GM12875 (cell line): ENCODE measurements around the gene TEP1.

Experiments used
- H3K4me3 ChIP-seq: one replicate; pipeline ENCODE4 v1.5.1; 2011; ENCODE audit warnings: low read depth, low read length, control low read depth
- TF ChIP-seq, protein P1 (sequence below): IDR thresholded peaks from 2 replicates; pipeline ENCODE4 v1.5.1; 2011; ENCODE audit warnings: low read depth, mild to moderate bottlenecking, control low read depth, inconsistent platforms, low read length, moderate library complexity, borderline replicate concordance; ENCODE audit not compliant: insufficient read depth

Gene TEP1

DNA sequence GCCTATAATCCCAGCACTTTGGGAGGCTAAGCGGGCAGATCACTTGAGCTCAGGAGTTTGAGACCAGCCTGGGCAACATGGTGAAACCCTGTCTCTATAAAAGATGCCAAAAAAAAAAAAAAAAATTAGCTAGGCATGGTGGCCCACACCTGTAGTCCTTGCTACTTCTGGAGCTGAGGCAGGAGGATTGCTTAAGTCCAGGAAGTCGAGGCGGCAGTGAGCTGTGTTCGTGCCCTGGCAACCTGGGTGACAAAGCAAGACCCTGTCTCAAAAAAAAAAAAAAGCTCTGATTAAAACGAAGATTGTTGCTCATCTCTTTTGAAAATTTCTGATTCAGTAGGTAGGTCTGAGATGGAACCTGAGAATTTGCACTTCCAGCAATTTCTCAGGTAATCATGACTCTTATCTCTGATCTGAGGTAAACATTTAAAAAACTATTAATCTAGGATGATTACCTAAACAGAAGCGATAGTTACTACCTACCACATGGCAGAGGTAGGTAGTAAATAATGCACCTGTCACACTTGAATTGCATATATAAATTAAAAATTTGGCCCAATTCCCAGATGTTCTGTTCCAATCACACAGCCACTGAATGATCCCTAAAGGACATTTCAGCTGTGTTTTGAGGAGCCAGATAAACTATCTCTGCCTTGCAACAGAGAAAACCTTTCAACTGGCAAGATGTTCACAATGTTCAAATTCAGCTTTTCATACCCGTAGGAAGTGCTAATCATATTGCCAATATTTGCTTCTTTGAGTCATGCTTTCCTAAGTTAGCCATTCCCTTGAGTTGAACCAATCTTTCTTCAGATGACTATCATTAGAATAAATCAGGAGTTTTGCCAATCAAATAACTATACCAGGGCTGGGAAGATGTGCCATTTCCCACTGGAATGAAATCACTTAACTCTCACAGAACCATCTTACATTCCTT, 4.2 kb upstream of the TEP1 start:
- no peak overlapping the region for H3K4me3 ChIP-seq
- TF ChIP-seq, protein P1, sequence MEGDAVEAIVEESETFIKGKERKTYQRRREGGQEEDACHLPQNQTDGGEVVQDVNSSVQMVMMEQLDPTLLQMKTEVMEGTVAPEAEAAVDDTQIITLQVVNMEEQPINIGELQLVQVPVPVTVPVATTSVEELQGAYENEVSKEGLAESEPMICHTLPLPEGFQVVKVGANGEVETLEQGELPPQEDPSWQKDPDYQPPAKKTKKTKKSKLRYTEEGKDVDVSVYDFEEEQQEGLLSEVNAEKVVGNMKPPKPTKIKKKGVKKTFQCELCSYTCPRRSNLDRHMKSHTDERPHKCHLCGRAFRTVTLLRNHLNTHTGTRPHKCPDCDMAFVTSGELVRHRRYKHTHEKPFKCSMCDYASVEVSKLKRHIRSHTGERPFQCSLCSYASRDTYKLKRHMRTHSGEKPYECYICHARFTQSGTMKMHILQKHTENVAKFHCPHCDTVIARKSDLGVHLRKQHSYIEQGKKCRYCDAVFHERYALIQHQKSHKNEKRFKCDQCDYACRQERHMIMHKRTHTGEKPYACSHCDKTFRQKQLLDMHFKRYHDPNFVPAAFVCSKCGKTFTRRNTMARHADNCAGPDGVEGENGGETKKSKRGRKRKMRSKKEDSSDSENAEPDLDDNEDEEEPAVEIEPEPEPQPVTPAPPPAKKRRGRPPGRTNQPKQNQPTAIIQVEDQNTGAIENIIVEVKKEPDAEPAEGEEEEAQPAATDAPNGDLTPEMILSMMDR: no peak

DNA sequence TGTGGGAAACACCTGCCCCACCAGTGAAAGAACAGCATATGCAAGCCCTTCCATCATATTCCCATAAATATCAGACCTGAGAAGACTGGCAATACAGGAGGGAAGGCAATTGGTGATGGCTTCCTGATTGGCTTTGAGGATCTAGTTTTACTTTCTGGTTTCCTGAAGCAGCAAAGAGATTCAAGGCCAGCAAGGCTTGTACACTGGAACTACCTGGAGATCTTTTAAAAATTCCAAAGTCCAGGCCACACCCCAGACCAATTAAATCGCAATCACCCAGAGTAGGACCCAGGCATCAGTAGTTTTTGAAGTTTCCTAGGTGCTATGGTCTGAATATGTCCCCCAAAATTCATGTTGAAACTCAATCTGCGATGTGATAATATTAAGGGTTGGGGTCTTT, 2.9 kb upstream of the TEP1 start:
- TF ChIP-seq, protein P1: no peak
- no peak overlapping the region for H3K4me3 ChIP-seq

GRCh38 chr14:20415782-20416206, 2.5 kb upstream of the TEP1 start:
- TF ChIP-seq, protein P1: peak; percentile 43; the same call in 1 of the 2 replicates
- no peak overlapping the region for H3K4me3 ChIP-seq

GRCh38 chr14:20413744-20414082, 412 bp upstream of the TEP1 start:
- H3K4me3 ChIP-seq: peak overlapping the region; percentile 67
- TF ChIP-seq, protein P1: no peak

DNA sequence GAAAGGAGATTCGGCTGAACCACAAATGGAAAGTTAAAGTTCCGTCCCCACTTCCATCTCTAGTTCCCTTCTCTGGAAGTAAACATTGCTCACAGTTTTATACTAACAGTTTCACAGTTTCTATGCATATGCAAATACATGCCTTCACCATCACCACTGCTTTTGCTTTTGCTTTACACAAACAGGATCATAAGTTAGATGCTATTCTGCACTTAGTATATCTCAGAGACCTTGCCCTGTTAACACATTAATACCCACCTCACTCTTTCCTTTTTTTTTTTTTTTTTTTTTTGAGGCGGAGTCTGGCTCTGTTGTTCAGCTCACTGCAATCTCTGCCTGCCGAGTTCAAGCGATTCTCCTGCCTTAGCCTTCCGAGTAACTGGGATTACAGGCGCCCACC, 890 bp downstream of the TEP1 start:
- TF ChIP-seq, protein P1: no peak
- H3K4me3 ChIP-seq: peak overlapping the region; percentile 67

DNA sequence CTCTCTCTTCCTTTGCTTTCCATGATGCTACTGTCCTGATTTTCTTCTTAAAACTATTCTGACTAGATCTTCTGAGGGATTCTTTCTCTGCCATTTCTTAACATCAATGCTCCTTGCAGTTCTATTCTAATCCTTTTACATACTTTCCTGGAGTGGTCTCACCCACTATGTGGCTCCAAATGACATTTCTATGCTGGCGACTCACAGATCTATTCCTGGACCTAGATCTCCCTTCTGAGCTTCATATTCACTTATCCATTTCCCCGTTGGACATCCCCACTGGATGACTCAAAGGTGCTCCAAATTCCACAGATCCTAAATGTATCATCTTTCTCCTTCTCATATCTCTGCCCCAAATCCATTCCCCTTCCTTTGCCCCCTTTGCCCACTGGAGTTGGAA, 4.1 kb downstream of the TEP1 start:
- no peak overlapping the region for H3K4me3 ChIP-seq
- TF ChIP-seq, protein P1: no peak

DNA sequence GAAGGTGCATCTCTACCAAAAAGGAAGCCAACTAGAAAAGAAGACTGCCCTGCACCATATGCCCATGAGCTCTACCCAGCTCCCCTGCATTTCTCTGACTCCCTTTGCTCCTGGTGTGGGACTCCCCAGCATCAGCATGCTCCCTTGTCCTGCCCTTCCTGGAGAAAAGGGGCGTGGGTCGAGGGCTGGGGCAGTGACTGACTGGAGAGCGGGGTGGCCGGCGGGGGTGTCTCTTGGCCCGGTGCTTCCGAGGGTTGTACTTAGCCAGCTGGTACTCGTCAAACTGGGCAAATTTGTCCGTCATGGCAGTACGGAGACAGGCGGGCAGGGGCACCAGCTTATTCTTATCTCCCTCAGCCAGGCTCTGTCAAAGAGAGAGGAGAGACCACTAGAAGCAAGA, 9.8 kb downstream of the TEP1 start:
- TF ChIP-seq, protein P1: no peak
- no peak overlapping the region for H3K4me3 ChIP-seq
